Inflammatory macrophage (primary cell): ENCODE results near the gene MEIS2.

Experiments used
- DNase-seq, 2 donors: peaks; one replicate each; pipeline ENCODE4 v3.0.0-alpha.2; 2020 to 2022

The MEIS2 gene

DNA sequence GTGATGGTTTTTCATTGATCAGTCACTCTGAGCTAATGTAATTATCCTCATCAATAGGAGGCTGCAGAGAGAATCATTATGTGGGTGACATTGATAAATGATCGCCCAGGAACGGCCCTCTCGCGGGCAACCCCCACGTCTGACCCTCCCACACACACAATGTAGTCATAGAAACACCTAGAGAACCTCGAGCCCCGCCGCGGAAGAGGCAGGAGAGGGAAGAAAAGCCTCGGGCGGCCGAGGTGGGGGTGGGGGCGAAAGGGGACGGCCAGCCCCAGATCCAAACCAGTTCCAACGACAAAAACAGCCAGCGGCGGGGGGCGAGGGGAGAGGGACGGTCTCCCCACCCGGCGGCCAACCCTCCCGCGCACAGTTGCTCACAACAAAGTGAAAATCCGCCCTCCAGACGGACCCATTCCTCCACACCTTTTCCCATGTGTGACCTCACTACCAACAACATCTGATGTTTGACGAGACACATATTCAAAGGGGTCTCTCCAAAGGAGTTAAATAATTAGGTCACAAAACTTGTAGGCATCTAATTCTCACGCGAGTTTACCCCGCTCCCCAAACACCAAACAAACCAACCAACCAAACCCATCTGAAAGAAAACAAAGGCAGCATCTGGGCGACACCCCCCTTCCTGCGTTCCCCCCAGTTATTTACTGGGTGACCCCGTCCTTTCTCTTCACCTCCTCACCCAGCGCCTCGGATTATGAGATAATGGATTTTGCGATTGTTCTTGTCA is 213.0 kb downstream of the MEIS2 start:
- no peak for DNase-seq

- no peak for DNase-seq
Observed at GRCh38 chr15:36886701-36887100, 213.6 kb downstream of the MEIS2 start.

- DNase-seq: no peak
Observed at GRCh38 chr15:36886191-36886590, 214.2 kb downstream of the MEIS2 start.

DNA sequence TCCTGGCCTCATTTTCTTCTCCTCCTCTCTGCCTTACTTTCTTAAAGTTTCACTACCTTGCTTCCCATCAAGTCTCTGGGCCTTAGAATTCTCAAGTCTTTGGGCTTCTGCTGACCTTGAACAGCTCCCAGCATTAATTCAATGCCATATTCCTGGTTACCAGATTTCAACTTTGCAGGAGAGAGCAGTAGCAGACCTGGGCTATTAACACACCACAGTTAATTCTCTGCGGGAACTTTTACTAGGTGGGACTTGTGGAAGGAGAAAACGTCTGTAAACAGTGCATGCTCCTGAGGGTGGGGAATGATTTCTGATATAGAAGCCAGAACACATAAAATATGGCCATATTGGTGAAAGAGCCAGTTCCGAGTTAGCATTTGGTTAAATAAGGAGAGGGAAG is 214.6 kb downstream of the MEIS2 start:
- no peak for DNase-seq

DNA sequence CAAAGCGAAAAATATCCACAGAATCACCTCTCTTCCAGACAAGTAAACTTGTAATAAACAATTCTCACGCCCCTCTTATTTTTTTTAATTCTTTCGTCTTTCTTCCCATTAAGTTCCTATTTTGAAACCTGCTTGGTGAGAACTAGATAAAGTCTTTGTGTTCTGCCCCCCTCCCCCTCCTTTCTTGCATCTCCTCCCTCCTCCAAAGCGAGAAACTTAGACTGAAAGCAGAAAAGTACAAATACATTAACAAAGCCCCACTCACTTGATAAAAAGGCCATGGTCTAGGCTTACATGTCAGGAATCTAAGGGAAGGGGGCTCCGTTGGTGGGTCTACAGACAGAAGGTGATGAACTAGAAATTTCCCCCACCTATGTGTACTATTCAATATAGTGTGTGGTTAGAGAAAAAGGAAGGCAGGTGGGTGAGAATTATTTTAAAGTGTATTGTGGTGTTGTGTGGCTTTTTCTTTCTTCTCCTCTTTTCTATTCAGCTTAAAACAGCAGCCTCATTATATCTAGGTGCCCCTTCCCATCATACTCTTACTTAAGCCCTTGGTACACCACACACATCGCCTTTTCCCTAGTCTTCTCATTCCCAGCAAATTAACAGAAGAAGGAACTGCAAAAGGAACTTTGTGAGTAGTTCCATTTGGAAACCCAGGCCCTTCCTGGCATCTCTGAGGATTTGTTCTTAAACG is 215.3 kb downstream of the MEIS2 start:
- no peak for DNase-seq

DNA sequence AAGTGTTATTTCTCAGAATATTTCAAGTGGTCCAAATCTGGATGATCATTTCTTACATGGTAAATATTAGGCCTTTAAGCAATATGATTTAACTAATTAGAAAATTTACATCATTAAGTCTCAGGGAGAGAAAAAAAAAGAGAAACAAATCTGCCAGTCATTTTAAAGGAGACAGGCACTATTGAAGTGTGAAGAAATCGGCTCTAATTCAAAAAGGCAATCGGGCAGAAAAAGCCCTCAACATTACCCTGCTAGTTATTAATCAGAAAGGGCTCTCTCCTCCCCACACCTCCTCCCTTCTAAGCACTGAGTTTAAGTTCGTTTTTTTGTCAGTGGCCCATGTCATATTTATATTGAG is 215.9 kb downstream of the MEIS2 start:
- DNase-seq: no peak

DNA sequence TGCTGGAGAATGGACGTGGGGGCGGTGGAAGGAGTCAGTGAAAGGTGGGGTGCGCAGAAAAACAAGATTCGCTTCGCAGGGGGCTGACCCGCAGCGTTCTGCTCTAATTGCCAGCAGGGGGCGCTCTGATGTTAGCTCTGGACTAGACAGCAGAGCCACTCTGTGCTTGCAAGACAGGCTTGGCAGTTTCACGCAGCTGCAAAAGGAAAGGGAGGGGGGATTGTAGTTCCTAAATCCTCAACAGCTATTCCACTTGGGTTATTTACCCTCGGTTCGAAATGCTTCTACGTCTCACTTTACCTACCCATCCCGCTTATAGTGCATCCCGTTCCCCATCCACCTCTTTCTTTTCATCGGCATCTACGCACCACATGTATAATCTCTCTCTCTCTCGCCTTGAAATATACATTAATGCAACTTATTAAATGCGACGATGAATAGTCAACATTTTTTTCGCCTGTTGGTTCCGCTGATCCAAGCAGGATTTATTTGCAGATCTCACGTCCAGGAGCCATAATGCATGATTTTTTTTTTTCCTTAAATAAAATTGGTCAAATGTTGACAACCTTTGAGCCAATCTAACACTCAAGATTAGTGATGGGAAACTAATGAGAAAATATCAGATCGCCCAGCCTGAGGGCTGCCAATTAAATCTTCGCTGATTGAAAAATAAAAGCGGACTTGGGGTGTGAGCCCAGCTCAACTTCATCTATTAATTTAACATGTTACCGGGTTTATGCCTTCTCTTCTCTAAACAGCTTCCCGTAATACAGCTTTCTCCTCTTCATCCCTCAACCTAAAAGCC is 216.4 kb downstream of the MEIS2 start:
- peak; percentile 56 to 71 for DNase-seq

DNA sequence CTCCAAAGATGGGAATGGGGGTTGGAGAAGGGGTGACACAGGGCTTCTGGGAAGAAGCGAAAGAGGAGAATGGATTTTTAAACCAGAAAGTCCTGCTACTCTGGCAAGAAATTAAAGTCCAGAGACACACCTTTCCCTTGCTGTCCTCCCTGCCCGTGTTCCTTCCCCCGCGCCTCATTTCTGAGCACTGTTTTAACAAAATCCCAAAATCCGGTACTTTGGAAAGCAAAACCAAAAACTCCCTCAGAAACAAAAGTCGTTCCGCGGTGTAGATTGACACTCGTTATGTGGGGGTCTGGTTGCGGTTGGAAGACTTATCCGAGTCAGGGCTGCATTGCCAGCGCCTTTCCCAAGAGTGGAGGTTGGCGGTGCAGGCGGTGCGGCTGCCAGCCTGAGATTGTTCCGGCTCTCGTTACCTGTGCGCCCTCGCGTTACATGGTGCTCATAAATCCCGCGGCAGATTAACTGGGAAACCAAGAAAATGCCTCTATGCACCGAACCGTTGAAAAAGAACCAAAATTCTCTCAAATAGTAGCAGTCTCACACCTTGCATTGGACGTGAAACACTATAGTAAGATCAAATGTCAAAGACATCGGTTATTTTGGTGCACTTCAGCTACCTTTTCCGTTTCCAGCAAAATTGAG is 217.7 kb downstream of the MEIS2 start:
- DNase-seq: no peak

DNA sequence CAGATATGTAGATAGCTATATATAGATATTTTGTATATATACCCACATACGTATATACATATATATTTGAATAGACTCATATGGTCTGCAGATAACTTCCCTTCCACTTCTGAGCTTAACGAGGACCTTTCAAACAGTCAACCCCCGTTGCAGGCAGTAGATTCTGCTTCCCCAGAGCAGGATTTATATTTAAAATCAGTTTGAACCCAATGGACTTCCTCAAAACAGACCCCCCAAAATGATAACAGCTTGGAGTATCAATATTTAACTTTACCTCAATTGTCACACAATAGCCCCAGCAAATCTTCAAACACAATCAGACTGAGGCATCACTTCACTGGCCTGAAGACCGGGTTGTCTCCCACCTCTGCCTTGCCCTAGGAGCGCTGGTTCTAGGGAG is 218.3 kb downstream of the MEIS2 start:
- DNase-seq: no peak

GRCh38 chr15:36881516-36881915 is 218.8 kb downstream of the MEIS2 start:
- DNase-seq: no peak

DNA sequence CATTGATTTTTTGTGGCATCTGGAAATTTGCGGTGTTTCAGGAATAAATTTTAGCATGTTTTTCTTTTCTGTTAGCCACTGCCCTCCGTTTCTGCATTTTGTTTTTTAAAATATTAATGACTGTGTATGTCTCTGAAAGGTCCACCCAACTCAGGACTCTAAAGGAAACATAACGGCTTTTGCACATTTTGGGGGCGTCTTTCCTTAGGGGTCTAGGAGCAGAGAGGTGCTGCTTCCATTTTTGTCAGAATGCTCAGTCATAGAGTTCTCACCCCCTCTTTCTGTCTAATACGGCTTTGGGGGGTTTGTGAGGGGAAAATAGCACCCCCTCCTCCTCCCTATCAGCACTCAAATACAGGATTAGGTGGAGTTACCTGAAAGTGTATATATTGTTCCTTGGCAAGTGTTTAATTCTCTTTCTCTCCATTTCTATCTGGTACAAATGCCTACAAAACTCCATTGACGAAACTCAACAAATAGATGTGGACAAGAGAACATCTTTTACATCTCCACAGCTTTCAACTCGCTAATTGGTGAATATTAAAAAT is 219.4 kb downstream of the MEIS2 start:
- no peak for DNase-seq

- no peak for DNase-seq
Observed at GRCh38 chr15:36880224-36880912, 220.0 kb downstream of the MEIS2 start.

- DNase-seq: no peak
Observed at GRCh38 chr15:36879568-36880222, 220.7 kb downstream of the MEIS2 start.

DNA sequence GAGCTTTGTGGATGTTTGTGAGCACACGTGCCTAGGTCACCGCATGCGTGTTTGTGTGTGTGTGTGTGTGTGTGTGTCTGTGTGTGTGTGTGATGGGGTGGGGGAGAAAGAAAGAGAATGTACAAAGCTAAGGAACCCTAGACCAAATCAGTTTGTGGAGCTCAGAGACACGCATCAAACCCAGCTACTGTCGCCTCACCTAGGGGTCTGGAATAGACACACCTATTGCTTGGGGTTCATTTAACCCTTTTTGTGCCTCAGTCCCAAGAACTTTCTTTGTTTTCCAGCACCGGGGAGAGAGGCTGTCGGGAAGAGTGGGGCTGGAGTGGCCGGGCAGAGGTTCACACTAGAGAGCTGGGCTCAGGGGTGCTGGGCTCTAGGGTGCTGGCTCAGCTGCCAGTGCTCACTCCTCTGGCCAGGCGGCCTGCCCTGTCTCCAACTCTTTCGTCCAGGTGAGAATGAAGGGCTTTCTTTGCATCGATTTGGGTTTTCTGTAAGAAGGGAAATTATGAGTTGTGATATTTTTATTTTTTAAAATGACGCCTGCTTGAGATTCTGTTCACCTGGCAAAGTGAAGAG is 221.6 kb downstream of the MEIS2 start:
- no peak for DNase-seq

DNA sequence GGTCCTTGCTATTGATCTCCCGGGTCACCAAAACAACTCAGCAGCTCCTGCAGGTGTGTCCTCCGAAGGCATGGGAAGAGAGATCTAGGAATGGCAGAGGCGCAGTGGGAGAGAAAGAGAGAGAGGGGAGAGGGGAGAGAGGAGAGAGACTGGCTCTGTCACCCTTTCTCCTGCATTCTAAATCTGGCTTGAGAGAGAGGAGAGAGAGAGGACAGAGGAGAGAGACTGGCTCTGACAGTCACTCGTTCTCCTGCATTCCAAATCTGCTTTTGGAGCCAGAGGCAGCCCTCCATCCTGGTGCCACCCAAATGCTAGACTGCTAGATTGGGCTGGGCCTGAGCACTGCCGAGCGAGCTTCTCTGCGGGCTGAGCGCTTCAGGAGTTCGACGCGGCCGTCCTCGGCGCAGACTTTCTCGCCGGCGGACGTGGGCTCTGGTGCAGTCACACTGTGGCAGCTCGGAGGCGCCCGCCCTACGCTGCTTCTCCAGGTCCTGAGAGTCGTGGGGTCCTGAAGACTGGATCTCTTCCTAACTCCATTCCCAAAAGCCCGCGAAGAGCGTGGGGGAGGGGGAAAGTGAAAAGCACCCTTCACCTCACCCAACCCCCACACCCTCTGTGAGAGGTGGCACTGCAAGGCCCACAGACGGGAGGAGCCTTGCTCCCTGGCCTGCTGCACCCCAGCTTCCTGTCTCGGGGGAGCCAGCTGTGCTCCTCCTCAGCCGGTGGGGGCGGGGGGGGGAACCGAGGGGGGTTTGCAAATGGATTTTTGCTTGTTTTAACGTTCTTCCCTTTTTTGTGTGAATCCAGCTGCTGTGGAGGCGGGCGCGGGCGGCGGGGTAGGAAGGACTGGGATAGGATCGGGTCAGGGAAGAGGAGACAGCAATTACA is 222.3 kb downstream of the MEIS2 start:
- no peak for DNase-seq

GRCh38 chr15:36877294-36877693 is 223.1 kb downstream of the MEIS2 start:
- no peak for DNase-seq

DNA sequence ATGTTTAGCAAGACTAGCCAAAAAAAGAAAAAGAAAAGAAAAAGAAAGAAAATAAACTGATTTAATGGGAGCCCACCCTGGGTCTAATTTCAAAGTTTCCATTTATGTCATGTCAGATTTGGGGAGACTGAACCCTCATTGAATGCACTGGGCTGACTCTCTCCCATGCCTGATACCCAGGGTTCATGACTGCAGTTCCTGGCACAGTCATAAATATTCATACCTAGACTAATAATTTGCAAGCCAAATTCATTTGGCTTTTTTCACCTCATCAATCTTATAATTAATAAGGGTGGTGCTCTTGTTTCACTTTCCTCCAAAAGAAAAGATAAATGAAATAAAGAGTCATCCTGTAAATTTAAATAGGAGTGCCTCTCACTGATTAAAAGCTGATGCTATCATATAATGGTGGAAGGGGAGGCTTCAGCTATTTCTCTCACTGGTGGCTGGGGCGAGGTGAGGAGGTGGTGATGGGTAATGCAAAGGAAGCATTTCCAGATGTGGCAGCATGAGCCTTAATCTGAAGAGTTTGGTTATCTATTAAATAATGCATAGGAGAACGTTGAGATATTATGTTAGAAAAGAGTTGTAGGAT is 224.5 kb downstream of the MEIS2 start:
- no peak for DNase-seq

DNA sequence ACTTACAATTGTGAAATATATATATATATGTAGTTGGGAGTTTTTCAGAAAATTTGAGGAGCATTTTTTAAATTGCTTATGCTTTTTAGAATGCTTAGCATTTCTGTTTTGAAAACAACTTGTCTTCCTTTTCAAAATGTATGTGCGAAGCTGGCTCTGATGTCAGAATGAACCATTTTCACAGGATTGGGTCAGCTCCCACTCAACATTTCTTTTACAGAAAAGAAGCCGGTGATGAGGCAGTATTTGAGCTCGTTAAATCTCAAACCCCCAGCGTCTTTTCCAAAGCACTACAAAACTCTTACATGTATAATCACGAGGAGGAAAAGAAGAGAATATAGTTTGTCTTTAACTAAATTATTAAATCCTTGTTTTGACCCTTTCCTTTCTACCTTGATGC is 225.4 kb downstream of the MEIS2 start:
- DNase-seq: no peak

GRCh38 chr15:36867436-36867835 is 232.9 kb downstream of the MEIS2 start:
- no peak for DNase-seq

GRCh38 chr15:36866896-36867295 is 233.5 kb downstream of the MEIS2 start:
- DNase-seq: no peak
